ENCODE measurements around the gene SNTG2.

- no peak for TF ChIP-seq TAF1 (IDR thresholded peaks at IDR 0.05; ENCODE audit: borderline replicate concordance, insufficient read depth, low read length)
- no peak for TF ChIP-seq REST (IDR thresholded peaks at IDR 0.05; ENCODE audit: insufficient read depth in 1 of 2, low read depth in 2 of 2, low read length in 2 of 2)
- no peak for TF ChIP-seq POLR2AphosphoS5 (IDR thresholded peaks at IDR 0.05; ENCODE audit: low read depth, low read length)
- no peak for TF ChIP-seq SIN3A (IDR thresholded peaks at IDR 0.05; ENCODE audit: borderline replicate concordance, insufficient read depth, low read length)
- TF ChIP-seq FOXP2 (optimal IDR thresholded peaks at IDR 0.05; ENCODE audit: borderline replicate concordance, extremely low read depth, extremely low read length, insufficient read depth): no peak
Measured at GRCh38 chr2:925309-925708, 25.3 kb upstream of the SNTG2 start.
